Activated CD4-positive, alpha-beta T cell treated with anti-CD3 and anti-CD28 coated beads, Interleukin-2, amount 50 U/mL, for 1 hour (primary cell): ENCODE data around the gene GLI3.

Source experiments
- DNase-seq: peaks from one replicate; pipeline ENCODE4 v3.0.0-alpha.2; 2020

GLI3 gene

GRCh38 chr7:41992881-41993867 is 243.8 kb downstream of the GLI3 start:
- DNase-seq = no peak

- DNase-seq = no peak
Measured at GRCh38 chr7:41984888-41985287, 252.1 kb downstream of the GLI3 start.

- no peak for DNase-seq
Measured at GRCh38 chr7:41981046-41982040, 255.7 kb downstream of the GLI3 start.

GRCh38 chr7:41979834-41980307 is 257.1 kb downstream of the GLI3 start:
- DNase-seq = no peak

GRCh38 chr7:41978858-41979257 is 258.2 kb downstream of the GLI3 start:
- no peak for DNase-seq

- DNase-seq = no peak
Measured at GRCh38 chr7:41977661-41978060, 259.3 kb downstream of the GLI3 start.

GRCh38 chr7:41977151-41977651 is 259.8 kb downstream of the GLI3 start:
- DNase-seq = no peak

- DNase-seq = no peak
Measured at GRCh38 chr7:41976411-41976810, 260.6 kb downstream of the GLI3 start.

- no peak for DNase-seq
Measured at GRCh38 chr7:41975849-41976248, 261.2 kb downstream of the GLI3 start.

- no peak for DNase-seq
Measured at GRCh38 chr7:41974870-41975557, 262.0 kb downstream of the GLI3 start.

- no peak for DNase-seq
Measured at GRCh38 chr7:41973202-41973730, 263.7 kb downstream of the GLI3 start.

- DNase-seq = no peak
Measured at GRCh38 chr7:41972776-41973175, 264.2 kb downstream of the GLI3 start.

GRCh38 chr7:41972270-41972669 is 264.7 kb downstream of the GLI3 start:
- no peak for DNase-seq

GRCh38 chr7:41971640-41972187 is 265.3 kb downstream of the GLI3 start:
- DNase-seq = no peak

- DNase-seq = no peak
Measured at GRCh38 chr7:41970941-41971340, 266.1 kb downstream of the GLI3 start.

- DNase-seq = no peak
Measured at GRCh38 chr7:41969561-41970105, 267.4 kb downstream of the GLI3 start.

GRCh38 chr7:41967156-41967555 is 269.9 kb downstream of the GLI3 start:
- DNase-seq = no peak

GRCh38 chr7:41965951-41966505 is 271.0 kb downstream of the GLI3 start:
- no peak for DNase-seq

GRCh38 chr7:41964849-41965745 is 271.9 kb downstream of the GLI3 start:
- no peak for DNase-seq

- DNase-seq = no peak
Measured at GRCh38 chr7:41964183-41964753, 272.7 kb downstream of the GLI3 start.
